A549 treated with ZK216348 at 1 μM for 4 hours (cell line): ENCODE measurements around the gene NSMCE4A. TPM values are rescaled to one million over a fixed set of nuclear protein-coding genes. Genes with fewer than 3 reads are reported as not detected.

Source experiments
- total RNA-seq: library from RNA; stranded (reverse); fragments of 200-300 nt; extraction: Qiagen RNA extraction; gene quantifications from 5 replicates; pipeline ENCODE4 v1.2.3, GENCODE V29; 2022; ENCODE audit warnings: low read depth

The NSMCE4A gene, protein sequence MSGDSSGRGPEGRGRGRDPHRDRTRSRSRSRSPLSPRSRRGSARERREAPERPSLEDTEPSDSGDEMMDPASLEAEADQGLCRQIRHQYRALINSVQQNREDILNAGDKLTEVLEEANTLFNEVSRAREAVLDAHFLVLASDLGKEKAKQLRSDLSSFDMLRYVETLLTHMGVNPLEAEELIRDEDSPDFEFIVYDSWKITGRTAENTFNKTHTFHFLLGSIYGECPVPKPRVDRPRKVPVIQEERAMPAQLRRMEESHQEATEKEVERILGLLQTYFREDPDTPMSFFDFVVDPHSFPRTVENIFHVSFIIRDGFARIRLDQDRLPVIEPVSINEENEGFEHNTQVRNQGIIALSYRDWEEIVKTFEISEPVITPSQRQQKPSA
- total RNA-seq, result 58.5 to 64.4 TPM (median 60.7 TPM) in 5 replicates

DNA sequence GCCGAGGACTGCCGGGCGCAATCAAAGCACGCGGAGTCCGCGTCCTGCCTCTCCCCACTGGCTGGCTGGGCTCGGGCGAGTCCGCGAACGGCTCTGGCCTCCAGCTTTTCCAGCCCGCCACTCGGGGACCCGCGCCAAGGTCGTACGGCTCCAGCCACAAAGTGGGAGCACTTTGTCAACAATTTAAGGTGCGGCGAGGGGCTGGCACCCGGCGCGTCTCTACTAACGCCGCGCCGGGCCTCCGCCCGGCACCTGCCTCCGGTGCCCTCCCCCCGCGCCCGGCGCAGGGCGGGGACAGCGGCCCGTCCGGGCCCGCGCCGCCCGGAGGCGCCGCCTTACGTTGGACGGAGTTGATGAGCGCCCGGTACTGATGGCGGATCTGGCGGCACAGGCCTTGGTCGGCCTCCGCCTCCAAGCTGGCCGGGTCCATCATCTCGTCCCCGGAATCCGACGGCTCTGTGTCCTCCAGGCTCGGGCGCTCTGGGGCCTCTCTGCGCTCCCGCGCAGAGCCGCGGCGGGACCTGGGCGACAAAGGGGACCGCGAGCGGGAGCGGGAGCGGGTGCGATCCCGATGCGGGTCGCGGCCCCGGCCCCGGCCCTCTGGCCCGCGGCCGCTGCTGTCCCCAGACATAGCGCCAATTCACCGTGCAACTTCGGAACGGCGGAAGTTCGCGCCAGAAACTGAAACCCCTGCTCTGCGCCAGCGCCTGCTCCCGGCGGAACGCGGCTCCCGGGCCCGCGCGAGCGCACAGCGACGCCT is at the start of gene NSMCE4A:
Gene NSMCE4A, minus strand, starts transcription at position 683 of the 760 bp plus-strand sequence. Its CDS starts 52 bp downstream, at position 631.

DNA sequence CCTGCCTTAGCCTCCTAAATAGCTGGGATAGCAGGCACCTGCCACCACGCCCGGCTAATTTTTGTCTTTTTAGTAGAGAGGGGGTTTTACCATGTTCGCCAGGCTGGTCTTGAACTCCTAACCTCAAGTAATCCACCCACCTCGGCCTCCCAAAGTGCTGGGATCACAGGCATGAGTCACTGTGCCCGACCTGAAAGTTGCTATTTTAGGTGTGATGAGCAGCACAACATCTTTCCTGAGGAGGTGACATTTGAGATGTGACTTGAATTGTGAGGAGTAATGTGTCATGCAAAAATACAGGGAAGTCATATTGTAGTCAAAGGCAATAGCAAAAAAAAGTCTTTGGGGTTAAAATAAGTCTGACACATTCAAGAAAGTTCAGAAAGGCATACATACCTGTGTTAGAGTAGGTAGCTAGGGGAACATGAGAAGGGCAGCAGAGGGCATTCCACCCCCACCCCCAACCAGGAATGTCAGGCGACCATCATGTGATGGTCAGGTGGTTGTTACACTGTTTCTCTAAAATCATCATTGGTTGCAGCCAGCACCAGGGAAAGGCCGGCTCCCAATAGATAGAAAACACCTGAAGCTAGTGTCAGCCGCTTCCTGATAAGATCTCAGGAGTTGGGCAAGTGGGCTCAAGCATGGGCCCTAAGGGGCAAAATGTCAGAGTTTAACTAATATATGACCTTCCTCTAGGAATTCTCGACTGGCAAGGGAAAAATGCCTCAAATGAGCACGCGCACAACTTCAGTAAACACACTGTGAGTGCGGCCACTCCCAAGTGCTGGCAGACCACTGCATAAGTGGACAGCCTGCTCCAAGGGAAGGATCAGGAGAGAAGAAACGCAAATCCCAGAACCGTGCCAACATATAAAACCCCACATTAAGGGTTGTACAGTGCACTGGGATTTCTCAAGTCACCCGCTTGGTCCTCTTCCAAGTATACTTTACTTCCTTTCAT is 13.6 kb upstream of the NSMCE4A start, which contains the start of gene TACC2:
Gene TACC2, plus strand, starts transcription at position 803 of the 964 bp plus-strand sequence. CDS start 32,819 bp downstream, outside the sequence.

DNA sequence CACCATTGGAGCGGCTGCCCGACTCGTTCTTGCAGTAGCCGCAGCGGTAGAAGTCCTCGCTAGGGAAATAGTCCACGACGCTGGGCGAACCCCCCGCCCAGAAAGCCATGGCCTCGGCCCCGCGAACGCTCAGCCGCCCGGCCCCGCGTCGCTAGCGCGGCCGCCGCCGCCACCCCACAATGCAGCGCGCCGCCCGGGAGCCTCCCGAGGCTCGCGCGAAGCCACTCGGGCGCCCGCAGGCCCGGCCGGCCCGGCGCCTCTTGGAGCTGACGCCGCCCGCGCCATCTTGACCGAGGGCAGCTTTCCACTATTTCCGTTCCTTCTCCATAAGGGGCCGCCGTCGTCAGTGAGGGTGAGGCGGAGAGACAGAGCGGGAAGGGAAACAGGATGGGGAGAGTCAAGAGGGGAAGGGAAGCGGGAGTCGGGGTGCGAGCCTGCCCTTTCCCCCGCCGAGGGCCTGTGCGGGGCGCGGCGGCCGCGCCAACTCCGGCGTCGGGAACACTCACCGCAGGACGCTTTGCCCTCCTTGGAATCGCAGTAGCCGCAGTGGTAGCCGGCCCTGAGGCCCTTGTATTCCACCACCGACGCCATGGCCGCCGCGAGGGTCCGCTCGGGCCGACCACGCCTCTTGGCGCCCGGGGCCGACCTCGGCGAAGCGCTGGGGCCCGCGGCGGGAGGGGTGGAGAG is 47.0 kb downstream of the NSMCE4A start, which contains the start of gene ATE1:
Gene ATE1, minus strand, starts transcription at position 191 of the 687 bp plus-strand sequence. Its CDS starts 82 bp downstream, at position 109.

Other genes starting within 250 kb of the NSMCE4A start
- 14.3 to 22.6 TPM (median 19.9 TPM) in 5 replicates for gene ATE1, start 47.2 kb downstream of the NSMCE4A start, total RNA-seq
- 78.9 to 86.3 TPM (median 82.2 TPM) in 5 replicates for gene TACC2, start 13.9 kb upstream of the NSMCE4A start, total RNA-seq